ENCODE data around the gene MUC6. TPM values are rescaled to one million over a fixed set of nuclear protein-coding genes. Genes with fewer than 3 reads are reported as not detected.

Gene MUC6
- total RNA-seq, 1 experiment from 2014 or later = not detected

DNA sequence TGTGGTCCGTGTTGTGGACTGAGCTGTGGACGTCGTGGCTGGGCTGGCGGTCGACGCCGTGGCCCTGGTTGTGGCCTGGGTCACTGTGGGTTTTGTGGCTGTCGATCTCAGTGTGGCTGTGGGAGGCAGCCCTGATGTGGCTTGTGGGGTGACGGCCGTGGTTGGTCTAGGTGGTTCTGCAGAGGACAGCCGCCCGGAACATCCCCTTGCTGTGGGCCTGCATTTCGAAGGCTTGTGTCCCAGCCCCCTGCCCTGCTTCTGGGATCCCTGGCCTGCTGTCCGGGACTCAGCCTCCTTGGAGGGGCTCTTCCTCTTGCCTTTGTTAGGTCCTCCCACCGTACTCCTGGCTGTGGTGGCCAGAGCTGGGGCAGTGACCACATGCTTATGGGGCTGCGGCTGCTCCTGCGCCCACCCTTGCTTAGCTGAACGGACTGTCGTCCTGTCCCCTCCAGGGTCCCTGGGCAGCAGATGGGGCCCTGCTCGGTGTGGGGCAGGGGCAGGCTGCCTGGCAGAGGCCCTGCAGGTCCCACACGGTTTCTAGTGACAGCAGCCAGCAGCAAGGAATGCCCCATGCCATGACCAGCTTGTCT, 17.1 kb downstream of the MUC6 start:
- no peak overlapping the region for H3K9ac ChIP-seq (ENCODE audit: extremely low read depth, insufficient read length, low read length)
- H3K27me3 ChIP-seq (ENCODE audit: insufficient read depth, low read length) = no peaks in the 10 kb centered on the region
- H3K4me1 Mint-ChIP-seq = peaks cover 3 to 8% of the 10 kb centered on the region in 2 experiments; a peak in 2 of 4 replicates
- peaks cover 2% of the 10 kb centered on the region for H4K20me1 ChIP-seq (ENCODE audit: control insufficient read depth, insufficient read depth, insufficient read length)
- H3K18ac ChIP-seq (ENCODE audit: insufficient read length, low read depth, low read length) = no peak overlapping the region
- no peaks in the 10 kb centered on the region for H3K79me2 ChIP-seq (ENCODE audit: insufficient read depth, low read length)
- no peak overlapping the region for H4K8ac ChIP-seq (replicated peaks; ENCODE audit: insufficient read length, low read depth, low read length)
- H3T11ph ChIP-seq (ENCODE audit: low read length) = no peak overlapping the region
- H2BK5ac ChIP-seq (ENCODE audit: insufficient read length, low read length) = no peak overlapping the region
- no peak overlapping the region for H4K91ac ChIP-seq (ENCODE audit: insufficient read length, low read depth, low read length)
- no peak overlapping the region for H3K27ac ChIP-seq (ENCODE audit: insufficient read length, low read depth, low read length)
- no peak overlapping the region for H2AFZ ChIP-seq (ENCODE audit: low read length)
- H3K23ac ChIP-seq (ENCODE audit: insufficient read length, low read depth, low read length) = no peak overlapping the region
- peaks cover 13 to 19% (median 15%) of the 10 kb centered on the region in 3 experiments; a peak in 6 of 7 replicates for H3K36me3 Mint-ChIP-seq (ENCODE audit: insufficient read depth in 1 of 3, low read depth in 3 of 3)
- H3K27me3 Mint-ChIP-seq (ENCODE audit: low read depth) = peaks cover 14% of the 10 kb centered on the region
- H3K23me2 ChIP-seq (ENCODE audit: insufficient read length, low read depth, low read length, poor library complexity, severe bottlenecking) = no peaks in the 10 kb centered on the region
- H3K9me3 ChIP-seq (ENCODE audit: control insufficient read depth, low read depth, low read length) = peaks cover 6% of the 10 kb centered on the region
- no peaks in the 10 kb centered on the region for H3K79me1 ChIP-seq (ENCODE audit: insufficient read depth, low read depth, low read length, poor library complexity, severe bottlenecking)
- H3K4ac ChIP-seq (ENCODE audit: low read depth, low read length) = no peak overlapping the region
- H3K14ac ChIP-seq (ENCODE audit: insufficient read depth, low read length) = no peak overlapping the region
- H3K4me2 ChIP-seq (ENCODE audit: insufficient read depth, insufficient read length, low read length) = no peak overlapping the region
- H3K56ac ChIP-seq (ENCODE audit: insufficient read length, low read depth, low read length) = no peak overlapping the region
- no peak overlapping the region for H4K5ac ChIP-seq (ENCODE audit: insufficient read length, low read depth, low read length)
- H2BK12ac ChIP-seq (ENCODE audit: insufficient read length, low read depth, low read length) = no peak overlapping the region
- no peak overlapping the region for H2AK5ac ChIP-seq (ENCODE audit: insufficient read length, low read length)
- H2BK15ac ChIP-seq (ENCODE audit: low read depth, low read length) = no peak overlapping the region
- no peak overlapping the region; a peak in 1 of 7 replicates for H3K27ac Mint-ChIP-seq
- no peak overlapping the region for H2BK120ac ChIP-seq (ENCODE audit: low read depth, low read length, poor library complexity, severe bottlenecking)
- no CpG with 5 or more reads among the region's 21 CpGs for WGBS (ENCODE audit: extremely low coverage, insufficient read length, low lambda C conversion rate)
- H3K4me1 ChIP-seq (ENCODE audit: insufficient read depth, low read length) = no peaks in the 10 kb centered on the region
- peaks cover 19 to 25% of the 10 kb centered on the region in 2 experiments for H3K9me3 Mint-ChIP-seq
- TF ChIP-seq, protein P1, sequence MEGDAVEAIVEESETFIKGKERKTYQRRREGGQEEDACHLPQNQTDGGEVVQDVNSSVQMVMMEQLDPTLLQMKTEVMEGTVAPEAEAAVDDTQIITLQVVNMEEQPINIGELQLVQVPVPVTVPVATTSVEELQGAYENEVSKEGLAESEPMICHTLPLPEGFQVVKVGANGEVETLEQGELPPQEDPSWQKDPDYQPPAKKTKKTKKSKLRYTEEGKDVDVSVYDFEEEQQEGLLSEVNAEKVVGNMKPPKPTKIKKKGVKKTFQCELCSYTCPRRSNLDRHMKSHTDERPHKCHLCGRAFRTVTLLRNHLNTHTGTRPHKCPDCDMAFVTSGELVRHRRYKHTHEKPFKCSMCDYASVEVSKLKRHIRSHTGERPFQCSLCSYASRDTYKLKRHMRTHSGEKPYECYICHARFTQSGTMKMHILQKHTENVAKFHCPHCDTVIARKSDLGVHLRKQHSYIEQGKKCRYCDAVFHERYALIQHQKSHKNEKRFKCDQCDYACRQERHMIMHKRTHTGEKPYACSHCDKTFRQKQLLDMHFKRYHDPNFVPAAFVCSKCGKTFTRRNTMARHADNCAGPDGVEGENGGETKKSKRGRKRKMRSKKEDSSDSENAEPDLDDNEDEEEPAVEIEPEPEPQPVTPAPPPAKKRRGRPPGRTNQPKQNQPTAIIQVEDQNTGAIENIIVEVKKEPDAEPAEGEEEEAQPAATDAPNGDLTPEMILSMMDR (conservative IDR thresholded peaks at IDR 0.05) = no peak
- no peak for DNase-seq
- no peak overlapping the region for H3K4me3 Mint-ChIP-seq
- H2BK20ac ChIP-seq (ENCODE audit: low read depth, low read length, poor library complexity, severe bottlenecking) = no peak overlapping the region

Measured in H9 (cell line).